ENCODE results near the gene CYP2C18. TPM values are rescaled to one million over a fixed set of nuclear protein-coding genes. Genes with fewer than 3 reads are reported as not detected.

Gene CYP2C18
- total and polyA plus RNA-seq, 2 of the 13 experiments (the other 11 are each of a cell fraction or from before 2014, with no cell fraction given): 0.07 TPM; not detected in 1

DNA sequence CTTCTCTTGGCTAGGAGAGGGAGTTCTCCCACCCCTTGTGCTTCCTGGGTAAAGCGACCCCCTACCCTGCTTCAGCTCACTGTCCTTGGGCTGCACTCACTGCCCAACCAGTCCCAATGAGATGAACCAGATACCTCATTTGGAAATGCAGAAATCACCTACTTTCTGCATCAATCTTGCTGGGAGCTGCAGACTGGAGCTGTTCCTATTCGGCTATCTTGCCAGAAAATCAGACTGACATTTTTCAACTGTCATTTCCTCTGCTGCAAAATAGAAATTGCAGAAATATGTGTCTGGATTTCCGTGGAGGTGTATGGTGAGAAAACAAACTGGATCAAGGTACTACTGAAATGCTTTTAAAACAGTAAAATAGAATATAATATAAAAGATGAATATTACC, 43.0 kb upstream of the CYP2C18 start:
- no TSS peak for BruUV-seq (replicated peaks)
- TF ChIP-seq SOX13 (IDR thresholded peaks at IDR 0.05): no peak
- no peak for TF ChIP-seq SOX13 (CRISPR knock-in tag; conservative IDR thresholded peaks at IDR 0.05 in 1 of 2, IDR thresholded peaks at IDR 0.05 in 1 of 2)
- TF ChIP-seq ARNTL (CRISPR knock-in tag; IDR thresholded peaks at IDR 0.05): no peak
- TF ChIP-seq, protein P1, sequence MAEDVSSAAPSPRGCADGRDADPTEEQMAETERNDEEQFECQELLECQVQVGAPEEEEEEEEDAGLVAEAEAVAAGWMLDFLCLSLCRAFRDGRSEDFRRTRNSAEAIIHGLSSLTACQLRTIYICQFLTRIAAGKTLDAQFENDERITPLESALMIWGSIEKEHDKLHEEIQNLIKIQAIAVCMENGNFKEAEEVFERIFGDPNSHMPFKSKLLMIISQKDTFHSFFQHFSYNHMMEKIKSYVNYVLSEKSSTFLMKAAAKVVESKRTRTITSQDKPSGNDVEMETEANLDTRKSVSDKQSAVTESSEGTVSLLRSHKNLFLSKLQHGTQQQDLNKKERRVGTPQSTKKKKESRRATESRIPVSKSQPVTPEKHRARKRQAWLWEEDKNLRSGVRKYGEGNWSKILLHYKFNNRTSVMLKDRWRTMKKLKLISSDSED (CRISPR knock-in tag; IDR thresholded peaks at IDR 0.05): no peak
- TF ChIP-seq, protein P2, sequence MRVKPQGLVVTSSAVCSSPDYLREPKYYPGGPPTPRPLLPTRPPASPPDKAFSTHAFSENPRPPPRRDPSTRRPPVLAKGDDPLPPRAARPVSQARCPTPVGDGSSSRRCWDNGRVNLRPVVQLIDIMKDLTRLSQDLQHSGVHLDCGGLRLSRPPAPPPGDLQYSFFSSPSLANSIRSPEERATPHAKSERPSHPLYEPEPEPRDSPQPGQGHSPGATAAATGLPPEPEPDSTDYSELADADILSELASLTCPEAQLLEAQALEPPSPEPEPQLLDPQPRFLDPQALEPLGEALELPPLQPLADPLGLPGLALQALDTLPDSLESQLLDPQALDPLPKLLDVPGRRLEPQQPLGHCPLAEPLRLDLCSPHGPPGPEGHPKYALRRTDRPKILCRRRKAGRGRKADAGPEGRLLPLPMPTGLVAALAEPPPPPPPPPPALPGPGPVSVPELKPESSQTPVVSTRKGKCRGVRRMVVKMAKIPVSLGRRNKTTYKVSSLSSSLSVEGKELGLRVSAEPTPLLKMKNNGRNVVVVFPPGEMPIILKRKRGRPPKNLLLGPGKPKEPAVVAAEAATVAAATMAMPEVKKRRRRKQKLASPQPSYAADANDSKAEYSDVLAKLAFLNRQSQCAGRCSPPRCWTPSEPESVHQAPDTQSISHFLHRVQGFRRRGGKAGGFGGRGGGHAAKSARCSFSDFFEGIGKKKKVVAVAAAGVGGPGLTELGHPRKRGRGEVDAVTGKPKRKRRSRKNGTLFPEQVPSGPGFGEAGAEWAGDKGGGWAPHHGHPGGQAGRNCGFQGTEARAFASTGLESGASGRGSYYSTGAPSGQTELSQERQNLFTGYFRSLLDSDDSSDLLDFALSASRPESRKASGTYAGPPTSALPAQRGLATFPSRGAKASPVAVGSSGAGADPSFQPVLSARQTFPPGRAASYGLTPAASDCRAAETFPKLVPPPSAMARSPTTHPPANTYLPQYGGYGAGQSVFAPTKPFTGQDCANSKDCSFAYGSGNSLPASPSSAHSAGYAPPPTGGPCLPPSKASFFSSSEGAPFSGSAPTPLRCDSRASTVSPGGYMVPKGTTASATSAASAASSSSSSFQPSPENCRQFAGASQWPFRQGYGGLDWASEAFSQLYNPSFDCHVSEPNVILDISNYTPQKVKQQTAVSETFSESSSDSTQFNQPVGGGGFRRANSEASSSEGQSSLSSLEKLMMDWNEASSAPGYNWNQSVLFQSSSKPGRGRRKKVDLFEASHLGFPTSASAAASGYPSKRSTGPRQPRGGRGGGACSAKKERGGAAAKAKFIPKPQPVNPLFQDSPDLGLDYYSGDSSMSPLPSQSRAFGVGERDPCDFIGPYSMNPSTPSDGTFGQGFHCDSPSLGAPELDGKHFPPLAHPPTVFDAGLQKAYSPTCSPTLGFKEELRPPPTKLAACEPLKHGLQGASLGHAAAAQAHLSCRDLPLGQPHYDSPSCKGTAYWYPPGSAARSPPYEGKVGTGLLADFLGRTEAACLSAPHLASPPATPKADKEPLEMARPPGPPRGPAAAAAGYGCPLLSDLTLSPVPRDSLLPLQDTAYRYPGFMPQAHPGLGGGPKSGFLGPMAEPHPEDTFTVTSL (CRISPR knock-in tag; IDR thresholded peaks at IDR 0.05; ENCODE audit: borderline replicate concordance): no peak
- no peak for TF ChIP-seq PAF1 (CRISPR knock-in tag; IDR thresholded peaks at IDR 0.05)
- TF ChIP-seq, protein P3, sequence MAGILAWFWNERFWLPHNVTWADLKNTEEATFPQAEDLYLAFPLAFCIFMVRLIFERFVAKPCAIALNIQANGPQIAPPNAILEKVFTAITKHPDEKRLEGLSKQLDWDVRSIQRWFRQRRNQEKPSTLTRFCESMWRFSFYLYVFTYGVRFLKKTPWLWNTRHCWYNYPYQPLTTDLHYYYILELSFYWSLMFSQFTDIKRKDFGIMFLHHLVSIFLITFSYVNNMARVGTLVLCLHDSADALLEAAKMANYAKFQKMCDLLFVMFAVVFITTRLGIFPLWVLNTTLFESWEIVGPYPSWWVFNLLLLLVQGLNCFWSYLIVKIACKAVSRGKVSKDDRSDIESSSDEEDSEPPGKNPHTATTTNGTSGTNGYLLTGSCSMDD (CRISPR knock-in tag; IDR thresholded peaks at IDR 0.05): no peak
- TF ChIP-seq HMG20B (CRISPR knock-in tag; conservative IDR thresholded peaks at IDR 0.05): no peak
- TF ChIP-seq, protein P4, sequence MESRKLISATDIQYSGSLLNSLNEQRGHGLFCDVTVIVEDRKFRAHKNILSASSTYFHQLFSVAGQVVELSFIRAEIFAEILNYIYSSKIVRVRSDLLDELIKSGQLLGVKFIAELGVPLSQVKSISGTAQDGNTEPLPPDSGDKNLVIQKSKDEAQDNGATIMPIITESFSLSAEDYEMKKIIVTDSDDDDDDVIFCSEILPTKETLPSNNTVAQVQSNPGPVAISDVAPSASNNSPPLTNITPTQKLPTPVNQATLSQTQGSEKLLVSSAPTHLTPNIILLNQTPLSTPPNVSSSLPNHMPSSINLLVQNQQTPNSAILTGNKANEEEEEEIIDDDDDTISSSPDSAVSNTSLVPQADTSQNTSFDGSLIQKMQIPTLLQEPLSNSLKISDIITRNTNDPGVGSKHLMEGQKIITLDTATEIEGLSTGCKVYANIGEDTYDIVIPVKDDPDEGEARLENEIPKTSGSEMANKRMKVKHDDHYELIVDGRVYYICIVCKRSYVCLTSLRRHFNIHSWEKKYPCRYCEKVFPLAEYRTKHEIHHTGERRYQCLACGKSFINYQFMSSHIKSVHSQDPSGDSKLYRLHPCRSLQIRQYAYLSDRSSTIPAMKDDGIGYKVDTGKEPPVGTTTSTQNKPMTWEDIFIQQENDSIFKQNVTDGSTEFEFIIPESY (CRISPR knock-in tag; IDR thresholded peaks at IDR 0.05): no peak
- TF ChIP-seq, protein P5, sequence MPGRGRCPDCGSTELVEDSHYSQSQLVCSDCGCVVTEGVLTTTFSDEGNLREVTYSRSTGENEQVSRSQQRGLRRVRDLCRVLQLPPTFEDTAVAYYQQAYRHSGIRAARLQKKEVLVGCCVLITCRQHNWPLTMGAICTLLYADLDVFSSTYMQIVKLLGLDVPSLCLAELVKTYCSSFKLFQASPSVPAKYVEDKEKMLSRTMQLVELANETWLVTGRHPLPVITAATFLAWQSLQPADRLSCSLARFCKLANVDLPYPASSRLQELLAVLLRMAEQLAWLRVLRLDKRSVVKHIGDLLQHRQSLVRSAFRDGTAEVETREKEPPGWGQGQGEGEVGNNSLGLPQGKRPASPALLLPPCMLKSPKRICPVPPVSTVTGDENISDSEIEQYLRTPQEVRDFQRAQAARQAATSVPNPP (CRISPR knock-in tag; IDR thresholded peaks at IDR 0.05): no peak
- no peak for TF ChIP-seq SRSF9 (IDR thresholded peaks at IDR 0.05; ENCODE audit: borderline replicate concordance, insufficient read depth, low read depth, low read length, poor library complexity, severe bottlenecking)
- no peak for TF ChIP-seq SRY (CRISPR knock-in tag; IDR thresholded peaks at IDR 0.05)
- TF ChIP-seq ARID2 (CRISPR knock-in tag; IDR thresholded peaks at IDR 0.05; ENCODE audit: borderline replicate concordance): no peak
- TF ChIP-seq ZBTB8A (CRISPR knock-in tag; IDR thresholded peaks at IDR 0.05; ENCODE audit: borderline replicate concordance, low read depth): no peak
- no peaks in the 10 kb centered on the region for H3K79me2 ChIP-seq (ENCODE audit: insufficient read depth, low read length)
- no peak overlapping the region for H3K4me3 ChIP-seq (replicated peaks in 1 of 3; ENCODE audit: insufficient read depth in 1 of 3, low read depth in 2 of 3, low read length in 3 of 3)
- ChIA-PET POLR2A (no interaction called here), CTCF (ENCODE audit: low intra/inter-chr PET ratio, low total read pairs) (no interaction called here)
- H4K20me1 ChIP-seq (ENCODE audit: insufficient read depth, low read length): no peaks in the 10 kb centered on the region
- intact Hi-C loops (cut with micrococcal nuclease; ENCODE audit: unreplicated experiment) (no loop called here), in situ Hi-C loops (cut with HindIII; ENCODE audit: extremely low pct_ligation_motif_present, low pct_unique_long_range_greater_than_20kb) (loop anchor here (25.0 kb wide), 1 partner anchor 597 kb away; no protein-coding TSS in a partner anchor)
- FAIRE-seq: no peak
- H3K9ac ChIP-seq (ENCODE audit: insufficient read depth, low read depth, low read length): no peak overlapping the region
- H3K27ac ChIP-seq (ENCODE audit: extremely low read length, insufficient read depth, low read length): no peak overlapping the region
- H3K9me3 ChIP-seq (ENCODE audit: low read length): peaks cover 16% of the 10 kb centered on the region
- no peaks in the 10 kb centered on the region; a peak in 1 of 5 replicates for H3K27me3 ChIP-seq (ENCODE audit: control insufficient read depth in 1 of 2, insufficient read depth in 2 of 2, low read length in 2 of 2)
- WGBS (ENCODE audit: low lambda C conversion rate): 18% methylated on average over 3 of the region's 3 CpGs
- H2AFZ ChIP-seq (ENCODE audit: low read length): no peak overlapping the region
- H3K4me2 ChIP-seq (ENCODE audit: low read depth, low read length): no peak overlapping the region
- DNase-seq (ENCODE audit: low spot score): no peak
- no peak for ATAC-seq
- no peaks in the 10 kb centered on the region for H3K36me3 ChIP-seq (replicated peaks in 1 of 2; ENCODE audit: control insufficient read depth in 1 of 2, insufficient read depth in 2 of 2, low read length in 2 of 2)
- H3K4me1 ChIP-seq (ENCODE audit: insufficient read depth, low read length): no peaks in the 10 kb centered on the region
